ENCODE measurements around the gene COG5.

Gene COG5

DNA sequence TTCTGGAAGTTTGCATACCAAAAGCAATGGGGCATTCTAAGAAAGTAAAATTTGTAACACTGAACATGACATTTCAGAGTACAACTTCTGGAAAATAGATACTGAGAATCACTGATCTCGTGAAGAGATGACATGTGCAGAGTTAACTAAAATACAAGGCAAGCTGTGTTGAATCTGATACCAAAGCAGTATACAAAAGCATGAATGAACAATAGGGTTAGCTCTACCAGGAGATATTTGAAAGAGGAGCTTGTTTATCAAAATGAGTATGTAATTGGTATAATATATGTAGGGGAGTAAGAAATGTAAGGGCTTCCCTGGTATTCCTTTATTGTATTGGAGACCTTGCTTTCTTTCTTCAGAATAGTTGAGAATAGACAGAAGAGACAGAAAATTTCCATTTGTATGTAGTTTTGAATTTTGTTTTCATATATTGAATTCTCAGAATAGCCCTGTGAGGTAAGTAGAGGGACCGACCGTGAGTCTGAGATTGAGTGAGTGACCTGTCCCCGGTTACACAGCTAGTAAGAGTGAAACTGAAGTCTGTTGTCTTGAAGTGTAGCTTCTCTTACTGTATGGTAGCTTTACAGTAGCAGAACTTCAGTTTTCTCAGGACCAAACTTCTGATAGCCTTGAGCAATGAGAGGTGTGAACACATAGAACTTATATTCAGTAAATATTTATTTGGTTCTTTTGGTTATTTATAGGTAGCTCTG lies 389.9 kb downstream of the COG5 start:
- TF ChIP-seq GATA3 (IDR thresholded peaks at IDR 0.05; ENCODE audit: low read depth, low read length) (no peak), GATA2 (IDR thresholded peaks at IDR 0.05; ENCODE audit: low read depth, low read length) (no peak)

DNA sequence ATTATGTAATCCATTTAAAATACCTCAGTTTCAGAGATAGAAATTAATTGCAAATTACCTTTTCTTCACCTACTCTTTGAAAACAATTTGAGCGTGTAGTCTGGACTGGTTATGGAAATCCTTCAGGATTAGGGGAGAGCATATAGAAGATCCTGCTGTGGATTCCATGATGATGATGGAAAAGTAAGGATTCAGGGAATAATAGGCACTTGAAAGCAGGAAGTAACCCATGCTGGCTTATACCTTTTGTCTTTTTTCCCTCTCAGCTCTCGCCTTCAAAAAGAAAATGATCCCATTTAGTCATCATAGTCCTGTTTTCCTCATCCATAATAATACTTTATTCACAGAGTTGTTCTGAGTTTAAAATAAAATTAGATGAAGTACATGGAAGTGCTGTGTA lies 390.5 kb downstream of the COG5 start:
- TF ChIP-seq GATA2 (IDR thresholded peaks at IDR 0.05; ENCODE audit: low read depth, low read length) (no peak), GATA3 (IDR thresholded peaks at IDR 0.05; ENCODE audit: low read depth, low read length) (no peak)

DNA sequence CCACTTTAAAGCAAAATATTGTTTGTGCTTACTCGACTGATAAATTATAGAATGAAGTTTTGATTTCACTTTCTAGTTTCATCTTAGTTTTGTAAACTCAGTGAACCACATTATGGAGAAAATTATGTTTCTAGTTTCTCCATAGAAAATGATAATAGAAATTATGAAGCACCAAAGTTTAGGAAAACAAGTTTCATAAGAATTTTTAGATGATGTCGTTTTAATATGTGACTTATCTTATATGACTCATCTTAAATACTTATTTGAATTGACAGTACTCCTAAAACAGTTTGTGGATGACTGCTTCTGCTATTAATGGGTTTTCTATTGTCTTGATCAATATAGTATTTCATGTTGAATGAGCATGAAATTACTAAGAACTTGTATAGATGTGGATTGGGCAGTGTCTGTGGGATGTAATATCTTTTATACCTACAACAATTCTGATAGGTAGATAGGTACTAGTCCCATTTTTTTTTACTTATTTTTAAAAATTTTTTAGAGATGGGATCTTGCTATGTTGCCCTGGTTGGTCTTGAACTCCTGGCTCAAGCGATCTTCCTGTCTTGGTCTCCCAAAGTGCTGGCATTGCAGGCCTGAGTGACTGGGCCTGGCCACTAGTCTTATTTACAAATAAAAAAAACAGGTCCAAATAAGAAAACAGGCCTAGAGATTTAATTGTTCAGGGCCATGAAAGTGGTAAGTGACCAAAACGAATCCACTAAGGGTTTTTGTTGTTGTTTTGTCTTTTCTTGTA lies 391.3 kb downstream of the COG5 start:
- TF ChIP-seq GATA3 (IDR thresholded peaks at IDR 0.05; ENCODE audit: low read depth, low read length) (no peak), GATA2 (IDR thresholded peaks at IDR 0.05; ENCODE audit: low read depth, low read length) (no peak)

DNA sequence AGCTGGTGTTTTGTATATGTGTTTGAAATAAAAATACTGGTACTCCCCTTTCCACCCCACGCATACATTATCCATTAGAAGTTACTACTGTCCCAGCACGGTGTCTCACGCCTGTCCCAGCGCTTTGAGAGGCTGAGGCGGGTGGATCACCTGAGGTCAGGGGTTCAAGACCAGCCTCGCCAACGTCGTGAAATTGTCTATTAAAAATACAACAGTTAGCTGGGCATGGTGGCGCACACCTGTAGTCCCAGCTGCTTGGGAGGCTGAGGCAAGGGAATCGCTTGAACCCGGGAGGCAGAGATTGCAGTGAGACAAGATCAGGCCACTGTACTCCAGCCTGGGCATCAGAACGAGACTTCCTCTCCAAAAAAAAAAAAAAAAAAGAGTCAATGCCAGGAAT lies 392.2 kb downstream of the COG5 start:
- TF ChIP-seq GATA3 (IDR thresholded peaks at IDR 0.05; ENCODE audit: low read depth, low read length) (no peak), GATA2 (IDR thresholded peaks at IDR 0.05; ENCODE audit: low read depth, low read length) (no peak)

DNA sequence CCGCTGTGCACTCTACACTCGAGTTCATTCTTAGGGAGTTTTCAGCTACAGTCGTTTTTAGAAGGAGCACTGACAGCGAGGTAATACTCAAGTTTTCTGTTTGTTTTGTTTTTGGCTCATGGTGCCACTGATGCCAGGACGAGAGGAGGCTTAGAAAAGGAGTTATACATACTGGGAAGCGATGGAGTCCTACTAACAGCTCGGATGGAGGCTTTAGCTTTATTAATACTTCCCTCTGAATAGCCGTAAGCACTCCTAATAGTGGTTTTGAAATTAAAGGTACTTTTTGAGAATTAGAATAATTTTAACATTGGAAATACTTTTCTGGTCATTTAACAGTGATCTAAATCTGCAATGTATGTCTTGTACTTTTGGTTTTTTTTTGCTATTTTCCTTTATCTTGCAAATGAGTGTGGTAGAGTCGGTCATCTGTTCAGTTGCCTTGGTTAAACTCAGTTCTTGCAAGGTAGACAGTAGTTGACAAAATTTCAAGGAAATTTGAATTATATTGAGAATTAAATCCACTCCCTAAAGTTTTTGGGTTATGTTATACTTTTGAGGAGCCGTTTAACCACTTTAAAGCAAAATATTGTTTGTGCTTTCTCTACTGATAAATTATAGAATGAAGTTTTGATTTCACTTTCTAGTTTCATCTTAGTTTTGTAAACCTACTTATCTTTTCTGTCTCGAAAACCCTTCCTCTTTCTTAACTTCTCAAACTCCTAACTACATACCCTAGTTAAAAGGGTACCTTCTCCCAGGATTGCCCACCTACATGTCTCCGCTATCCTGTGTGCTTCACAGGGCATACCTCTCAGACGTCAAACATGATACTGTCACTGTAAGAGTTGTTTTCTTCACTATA lies 393.4 kb downstream of the COG5 start:
- TF ChIP-seq GATA3 (IDR thresholded peaks at IDR 0.05; ENCODE audit: low read depth, low read length) (no peak), GATA2 (IDR thresholded peaks at IDR 0.05; ENCODE audit: low read depth, low read length) (no peak)

DNA sequence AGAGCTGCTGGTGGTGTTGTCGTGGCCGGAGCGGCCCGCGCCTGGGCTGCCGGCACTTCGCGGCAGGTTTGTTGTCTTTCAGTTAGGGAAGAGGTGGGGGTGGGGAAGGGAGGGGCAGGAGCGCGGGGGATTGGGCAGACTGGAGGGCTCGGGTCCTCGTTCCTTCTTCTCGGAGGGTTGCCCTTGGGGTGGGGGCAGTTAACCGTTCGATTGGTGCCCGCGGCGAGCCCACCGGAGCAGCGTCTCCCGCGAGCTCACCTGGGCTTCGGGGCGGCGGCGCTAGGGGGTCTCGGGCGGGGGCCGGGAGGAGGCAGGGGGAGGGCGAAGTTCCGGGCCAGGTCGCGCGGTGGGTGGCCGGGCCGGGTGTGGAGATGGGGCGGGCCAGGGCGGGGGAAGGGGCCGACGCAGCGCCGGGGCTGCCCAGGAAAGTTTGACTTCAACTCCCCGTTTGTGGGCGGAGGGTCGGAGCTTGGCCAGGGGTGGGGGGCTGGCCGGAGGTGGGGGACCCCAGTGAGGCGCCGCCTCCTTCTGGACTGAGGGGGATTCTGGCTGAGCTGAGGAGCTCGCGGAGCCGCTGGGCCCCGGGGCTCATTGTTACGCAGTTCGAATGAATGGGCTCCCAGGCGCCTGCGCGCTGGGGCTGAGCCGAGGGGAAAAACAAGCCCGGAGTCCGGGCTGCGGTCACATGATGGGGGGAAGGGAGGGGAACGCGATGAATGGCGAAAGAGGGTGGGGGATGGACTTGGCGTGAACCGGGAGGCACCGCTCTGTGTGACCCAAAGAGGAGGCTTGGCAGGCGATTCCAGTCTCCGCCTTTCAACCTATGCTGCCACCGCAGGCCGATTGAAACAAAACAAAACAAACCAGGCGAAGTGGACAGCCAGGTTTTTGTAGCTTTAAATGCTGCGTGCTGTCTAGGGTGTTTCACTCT lies 394.3 kb downstream of the COG5 start:
- TF ChIP-seq GATA3 (IDR thresholded peaks at IDR 0.05; ENCODE audit: low read depth, low read length) (no peak), GATA2 (IDR thresholded peaks at IDR 0.05; ENCODE audit: low read depth, low read length) (no peak)

DNA sequence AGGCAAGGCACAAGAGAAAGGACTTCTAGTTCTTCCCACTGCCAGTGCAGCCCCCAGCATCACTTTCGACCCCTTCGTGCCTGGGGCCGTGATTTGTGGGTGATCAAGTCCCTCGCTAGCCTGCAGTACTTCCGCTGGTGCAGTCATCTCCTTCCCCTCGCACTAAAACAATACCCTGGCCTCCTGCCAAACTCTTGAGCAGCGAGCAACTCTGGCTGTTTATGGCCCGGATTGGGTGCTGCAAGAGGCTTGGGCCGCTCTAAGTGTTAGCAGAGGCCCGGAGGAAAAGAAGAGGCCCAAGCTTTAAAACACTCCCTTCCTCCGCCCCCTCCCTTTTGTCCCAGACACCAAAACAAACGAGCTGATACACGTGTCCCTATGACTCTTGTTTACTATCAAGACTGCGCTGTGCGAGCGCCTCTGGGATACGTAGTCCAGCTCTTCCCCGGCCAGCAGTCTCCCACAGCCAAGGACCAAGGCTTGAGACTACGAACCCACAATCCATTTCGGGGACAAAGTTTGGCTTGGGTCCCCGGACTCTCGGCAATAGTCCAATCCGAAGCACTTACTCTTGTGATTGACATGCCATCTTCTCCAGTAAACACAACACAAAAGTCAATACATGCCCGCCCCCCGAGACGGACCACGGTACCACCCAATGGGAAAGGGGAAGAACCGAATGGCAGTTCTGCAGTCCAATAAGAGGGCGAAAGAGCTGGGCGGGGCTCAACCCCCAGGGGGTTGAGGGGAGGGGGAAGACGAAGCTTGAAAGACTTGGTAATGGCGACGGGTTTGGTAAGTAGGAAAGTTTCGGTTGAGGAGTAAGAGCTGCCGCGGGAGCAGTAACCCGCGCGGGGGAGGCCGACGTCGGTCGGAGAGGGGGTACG lies 395.2 kb downstream of the COG5 start, which contains the start of gene HBP1:
HBP1 (plus strand) TSS at position 771 of the 887 bp plus-strand sequence. CDS start 10,891 bp downstream, outside the sequence.
- TF ChIP-seq GATA3 (IDR thresholded peaks at IDR 0.05; ENCODE audit: low read depth, low read length): no peak
- peak; percentile 34; the same call in 1 of the 2 replicates for TF ChIP-seq GATA2 (IDR thresholded peaks at IDR 0.05; ENCODE audit: low read depth, low read length)

DNA sequence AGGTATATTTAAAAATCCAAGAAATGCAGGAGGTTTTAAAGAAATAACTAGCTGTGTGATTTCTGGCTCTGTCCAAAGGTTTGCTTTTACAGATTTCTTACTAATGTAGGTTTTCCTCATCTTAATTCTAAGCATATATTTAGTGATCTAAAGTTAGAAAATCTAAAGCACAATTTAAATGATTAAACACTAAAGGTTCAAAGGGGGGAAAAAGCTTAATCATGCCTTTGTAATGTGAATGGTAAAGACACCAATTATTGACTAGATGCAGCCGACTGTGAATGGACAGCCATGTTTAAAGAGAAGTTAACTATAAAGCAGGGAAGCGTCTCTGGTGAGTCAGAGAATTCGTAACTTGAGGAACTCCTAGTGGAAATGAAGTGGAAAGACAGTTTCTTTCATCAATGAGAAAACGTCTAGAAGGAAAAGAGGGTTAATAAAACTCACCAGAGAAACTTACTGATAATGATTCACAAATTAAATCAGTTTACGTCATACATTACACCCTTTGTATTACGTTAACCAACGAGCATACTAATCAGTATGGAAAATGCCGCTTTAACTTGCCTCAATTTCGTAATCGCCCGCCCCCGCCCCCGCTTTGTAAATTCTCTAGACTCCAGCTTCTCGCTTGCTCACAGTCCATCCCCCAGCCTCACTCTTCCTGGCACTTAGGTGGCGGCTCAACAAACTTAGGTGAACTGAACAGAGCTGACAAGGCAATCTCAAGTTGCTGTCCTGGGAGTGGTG lies 396.1 kb downstream of the COG5 start:
- no peak for TF ChIP-seq GATA2 (IDR thresholded peaks at IDR 0.05; ENCODE audit: low read depth, low read length)
- TF ChIP-seq GATA3 (IDR thresholded peaks at IDR 0.05; ENCODE audit: low read depth, low read length): no peak

DNA sequence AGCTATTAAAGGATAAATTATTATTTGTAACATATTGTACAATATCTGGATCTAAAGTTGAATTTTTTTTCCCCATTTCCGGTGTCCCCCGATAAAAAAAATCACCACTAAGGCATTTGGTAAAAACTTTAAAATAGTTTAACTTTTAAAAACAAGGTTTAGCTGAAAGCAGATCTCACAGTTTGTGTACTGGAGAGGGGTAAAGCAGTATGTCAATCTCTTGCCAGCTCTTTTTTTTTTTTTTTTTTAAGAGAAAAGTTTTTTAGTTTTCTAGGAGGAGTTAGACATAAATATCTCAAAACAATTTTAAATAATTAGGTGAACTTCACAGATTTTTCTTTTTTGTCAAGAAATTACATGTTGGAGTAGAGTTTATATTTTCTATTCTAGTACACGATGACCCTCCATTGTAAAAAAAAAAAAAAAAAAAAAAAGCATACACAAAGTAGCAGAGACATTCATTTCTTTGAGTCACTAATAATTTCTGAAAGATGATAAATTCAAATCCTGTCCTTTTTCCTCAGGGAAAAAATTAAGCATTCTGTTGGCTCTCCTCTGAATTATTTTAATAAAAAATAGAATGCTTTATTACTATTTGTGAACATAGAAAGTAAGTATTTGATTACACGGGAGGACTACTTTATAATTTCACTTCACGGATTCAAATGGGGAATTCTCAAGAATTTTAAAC lies 396.8 kb downstream of the COG5 start:
- TF ChIP-seq GATA3 (IDR thresholded peaks at IDR 0.05; ENCODE audit: low read depth, low read length) (no peak), GATA2 (IDR thresholded peaks at IDR 0.05; ENCODE audit: low read depth, low read length) (no peak)

DNA sequence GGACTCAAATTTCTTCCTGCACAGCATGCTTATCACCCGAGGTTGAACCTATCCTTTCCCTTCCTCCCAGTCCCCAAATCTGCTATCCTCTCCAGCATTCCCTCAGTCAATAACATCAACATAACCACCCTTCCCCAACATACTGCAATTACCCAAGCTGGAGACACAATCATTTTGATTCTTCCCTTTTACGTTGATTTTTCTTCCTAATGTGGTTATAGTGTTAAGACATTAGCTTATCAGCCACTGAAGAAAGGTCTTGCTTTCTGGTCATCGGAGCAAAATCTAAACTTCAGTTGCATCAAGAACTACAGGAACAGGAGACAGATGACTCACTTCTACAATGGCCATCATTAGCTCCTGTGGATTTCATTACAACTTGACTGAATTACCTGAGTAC lies 398.4 kb downstream of the COG5 start:
- TF ChIP-seq GATA2 (IDR thresholded peaks at IDR 0.05; ENCODE audit: low read depth, low read length): no peak
- TF ChIP-seq GATA3 (IDR thresholded peaks at IDR 0.05; ENCODE audit: low read depth, low read length): no peak

DNA sequence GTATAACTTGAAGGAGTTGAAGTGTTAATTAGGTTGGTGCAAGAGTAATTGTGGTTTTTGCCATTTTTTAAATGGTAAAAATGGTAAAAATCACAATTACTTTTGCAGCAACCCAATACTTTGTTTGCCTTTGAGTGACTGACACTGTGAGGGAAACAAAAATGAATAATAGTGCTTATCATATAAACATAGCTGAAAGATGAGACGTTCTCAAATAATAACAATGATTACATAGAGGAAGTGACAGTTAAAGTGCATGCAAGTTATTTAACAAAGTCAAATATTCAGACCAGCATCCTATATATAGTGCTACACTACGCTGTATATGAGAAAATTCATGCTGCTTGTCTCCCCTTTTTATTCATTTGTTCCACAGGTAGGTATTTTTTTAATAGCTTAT lies 399.6 kb downstream of the COG5 start:
- TF ChIP-seq GATA3 (IDR thresholded peaks at IDR 0.05; ENCODE audit: low read depth, low read length) (no peak), GATA2 (IDR thresholded peaks at IDR 0.05; ENCODE audit: low read depth, low read length) (no peak)
